ENCODE measurements around the gene MAP7. TPM values are rescaled to one million over a fixed set of nuclear protein-coding genes. Genes with fewer than 3 reads are reported as not detected.
A peak's percentile ranks its signal among the peaks of the same experiment; 100 is the strongest.

MAP7 gene
- polyA plus RNA-seq, 4 donors, result 32.6 to 37.1 (median 34.5) TPM

DNA sequence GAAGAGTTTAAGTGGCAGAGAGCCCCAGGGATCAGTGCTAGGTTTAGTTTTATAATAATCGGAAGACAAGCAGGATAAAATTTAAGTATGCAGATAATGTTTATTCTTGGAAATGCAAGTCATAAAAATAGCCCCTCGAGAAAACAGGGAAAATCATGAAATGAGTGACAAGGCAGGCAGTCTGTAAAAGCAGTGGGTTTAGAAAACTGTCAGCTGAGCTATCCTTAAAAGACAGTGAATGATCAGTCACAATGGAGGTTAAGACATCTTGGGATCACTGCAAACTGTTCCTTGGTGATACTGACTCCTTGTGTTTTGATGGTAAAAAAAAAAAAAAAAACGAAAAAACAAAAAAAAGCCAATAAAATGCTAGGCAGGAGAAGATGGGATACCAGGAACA, 199.3 kb downstream of the MAP7 start:
- DNase-seq (ENCODE audit: low read depth in 4 of 4, low spot score in 3 of 4), result no peak

DNA sequence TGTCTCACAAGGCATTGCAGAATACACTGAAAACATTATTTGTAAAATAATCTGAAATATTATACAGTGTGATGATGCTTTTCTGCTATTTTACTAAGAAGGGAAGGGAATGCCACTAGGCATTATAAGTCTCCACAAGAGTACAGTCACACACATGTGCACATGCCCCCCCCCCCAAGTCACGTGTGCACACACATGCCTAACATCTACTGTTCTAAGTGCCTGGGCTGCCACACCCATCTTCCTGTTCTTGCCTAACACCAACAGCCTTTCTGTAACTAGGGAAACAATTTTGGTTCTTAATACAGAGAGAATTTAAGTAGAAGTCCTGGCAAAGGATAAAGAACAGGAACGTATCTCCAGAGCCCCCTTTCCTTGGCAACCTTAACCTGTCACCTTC, 202.4 kb downstream of the MAP7 start:
- DNase-seq (ENCODE audit: low read depth in 4 of 4, low spot score in 3 of 4), result no peak

DNA sequence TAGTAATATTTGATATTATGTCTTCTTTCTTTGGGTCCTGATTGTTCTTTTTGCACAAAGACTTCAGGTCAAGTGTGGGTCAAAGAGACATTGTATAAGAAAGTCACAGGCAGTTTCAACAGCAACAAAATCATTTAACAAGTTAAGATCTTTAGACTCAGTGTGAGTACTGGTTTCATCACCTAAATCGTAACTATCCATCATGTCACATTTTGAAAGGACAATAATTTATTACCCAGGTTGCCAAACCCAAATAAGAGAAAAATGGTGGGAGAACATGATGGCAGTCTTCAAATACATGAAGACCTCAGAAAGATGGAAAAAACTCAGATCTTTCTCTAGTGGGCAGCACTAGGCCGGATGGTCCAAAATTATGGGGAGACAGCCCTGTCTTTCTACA, 205.1 kb downstream of the MAP7 start:
- no peak for DNase-seq (ENCODE audit: low read depth in 4 of 4, low spot score in 3 of 4)

DNA sequence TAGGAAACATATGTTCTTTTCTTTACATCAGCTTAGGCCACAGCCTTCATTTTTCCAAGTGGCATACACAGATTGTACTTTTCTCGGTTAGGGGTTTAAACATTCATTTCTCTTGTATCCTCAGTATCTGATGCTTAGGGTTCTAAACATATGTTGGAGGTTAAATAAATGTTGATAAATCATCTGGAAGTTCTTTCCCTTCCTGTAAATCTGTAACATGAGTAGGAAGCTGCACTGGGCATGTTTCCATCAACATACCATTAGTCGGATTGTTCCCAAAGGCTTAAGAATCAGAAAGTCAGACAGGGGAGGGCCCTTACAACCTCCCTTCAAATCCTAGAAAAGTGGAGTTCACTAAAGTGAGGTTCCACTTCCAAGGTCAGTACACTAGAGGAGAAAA, 205.8 kb downstream of the MAP7 start:
- DNase-seq (ENCODE audit: low read depth in 4 of 4, low spot score in 3 of 4), result peak in 2 of 4 donors; percentile 12 to 23

DNA sequence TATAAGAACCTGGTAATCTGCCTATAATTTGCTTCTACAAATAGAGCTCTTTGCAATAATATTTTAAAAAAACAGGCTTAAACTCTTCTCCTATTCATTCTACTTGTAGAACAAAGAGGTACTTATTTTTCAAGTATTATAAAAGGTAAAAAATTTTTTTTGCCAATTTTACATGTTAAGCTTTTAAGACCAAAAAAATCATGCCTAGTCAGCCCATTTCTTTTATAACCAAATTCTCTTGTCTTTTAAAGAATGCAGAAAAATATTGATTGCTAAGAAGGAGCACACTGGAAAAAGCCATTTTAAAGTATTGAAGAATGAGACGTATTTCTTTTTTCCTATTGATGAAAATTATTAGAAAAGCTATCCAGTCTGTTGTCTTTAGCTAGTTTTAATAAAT, 206.5 kb downstream of the MAP7 start:
- no peak for DNase-seq (ENCODE audit: low read depth in 4 of 4, low spot score in 3 of 4)

DNA sequence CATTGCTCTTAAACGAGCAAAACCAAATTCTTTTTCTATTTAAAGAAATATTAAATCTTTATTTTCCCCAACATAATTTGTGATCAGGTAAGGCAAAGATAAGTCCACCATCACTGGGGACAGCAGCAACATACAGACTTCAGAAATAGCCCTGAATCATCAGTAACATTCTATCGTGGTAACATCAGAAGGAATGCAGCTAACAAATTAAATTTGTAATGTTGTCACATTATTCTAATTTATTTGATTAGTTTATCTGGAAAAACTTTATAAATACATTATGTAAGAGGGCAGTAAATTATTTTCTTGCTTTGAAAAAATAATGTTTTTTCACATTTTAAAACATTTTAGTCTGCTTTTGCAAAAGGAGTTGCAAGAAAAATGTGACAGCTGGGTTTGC, 206.9 kb downstream of the MAP7 start:
- DNase-seq (ENCODE audit: low read depth in 4 of 4, low spot score in 3 of 4), result no peak

DNA sequence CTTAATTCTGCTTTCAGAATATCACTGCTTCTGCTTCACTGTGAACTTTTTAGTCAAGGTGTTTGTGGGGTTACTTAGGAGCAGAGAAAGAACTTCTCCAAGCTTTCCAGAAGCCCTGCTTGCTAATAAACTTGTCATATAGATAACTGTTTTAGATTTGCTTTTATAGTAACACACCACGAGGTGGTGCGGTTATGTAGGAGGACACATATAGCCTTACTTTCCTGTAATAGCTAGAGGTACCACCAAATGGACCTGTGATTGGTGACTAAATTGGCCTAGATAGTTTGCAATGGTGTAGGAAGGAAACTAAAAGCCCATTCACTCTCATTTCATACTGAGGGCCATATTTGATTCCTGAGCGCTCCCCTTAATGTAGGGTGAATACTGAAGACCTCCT, 208.3 kb downstream of the MAP7 start:
- DNase-seq (ENCODE audit: low read depth in 4 of 4, low spot score in 3 of 4), result no peak

DNA sequence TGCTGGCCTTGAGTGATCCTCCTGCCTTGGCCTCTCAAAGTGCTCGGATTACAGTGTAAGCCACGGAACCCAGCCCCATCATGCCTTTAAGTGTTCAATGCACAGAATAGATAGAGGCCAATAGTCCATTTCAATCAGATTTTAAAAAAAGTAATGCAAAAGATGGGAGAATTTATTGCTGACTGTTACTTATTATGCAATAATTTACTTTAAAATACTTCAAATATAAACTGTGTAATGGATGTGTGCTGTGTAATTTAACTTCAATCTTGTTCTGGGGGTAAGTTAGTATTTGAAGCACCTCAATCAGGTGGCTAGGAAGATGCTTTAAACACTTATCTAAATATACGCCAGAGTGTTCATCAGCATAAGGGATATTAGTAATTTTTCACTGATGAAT, 208.9 kb downstream of the MAP7 start:
- DNase-seq (ENCODE audit: low read depth in 4 of 4, low spot score in 3 of 4), result no peak

DNA sequence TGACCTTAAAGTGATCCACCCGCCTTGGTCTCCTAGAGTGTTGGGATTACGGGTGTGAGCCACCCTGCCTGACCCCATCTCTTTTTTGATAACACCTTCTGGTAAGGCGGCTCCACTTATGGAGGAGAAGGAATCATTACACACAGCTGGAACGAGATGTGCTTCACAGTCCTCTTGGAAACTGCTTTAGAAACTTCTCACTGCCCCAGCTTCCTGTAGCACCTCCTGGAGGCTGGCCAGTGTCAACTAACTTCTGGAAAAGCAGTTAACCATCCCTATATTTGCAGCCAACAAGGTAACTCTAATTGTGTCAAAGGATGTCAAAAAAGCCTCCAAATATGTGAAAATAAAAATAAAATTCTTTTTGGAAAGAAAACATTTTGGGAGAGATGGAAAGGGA, 211.7 kb downstream of the MAP7 start:
- no peak for DNase-seq (ENCODE audit: low read depth in 4 of 4, low spot score in 3 of 4)

DNA sequence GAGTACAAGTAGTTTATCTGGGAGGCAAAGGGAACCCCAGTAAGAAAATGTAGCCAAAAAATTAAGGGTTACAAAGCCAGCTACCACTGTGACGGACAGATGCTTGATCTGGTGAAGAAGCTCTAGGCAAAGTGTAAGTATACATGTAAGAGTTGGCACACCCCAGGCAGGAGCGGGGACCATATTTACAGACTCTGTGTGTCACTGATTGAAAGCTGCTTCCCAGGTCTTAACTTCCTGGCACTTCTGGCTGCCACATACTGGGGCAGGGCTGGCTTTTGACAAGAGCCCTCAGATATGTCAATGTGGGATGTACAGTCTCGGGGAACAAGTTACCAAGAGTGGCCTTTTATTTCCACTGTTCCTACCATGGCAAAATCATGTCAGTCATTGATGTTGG, 212.6 kb downstream of the MAP7 start:
- no peak for DNase-seq (ENCODE audit: low read depth in 4 of 4, low spot score in 3 of 4)

DNA sequence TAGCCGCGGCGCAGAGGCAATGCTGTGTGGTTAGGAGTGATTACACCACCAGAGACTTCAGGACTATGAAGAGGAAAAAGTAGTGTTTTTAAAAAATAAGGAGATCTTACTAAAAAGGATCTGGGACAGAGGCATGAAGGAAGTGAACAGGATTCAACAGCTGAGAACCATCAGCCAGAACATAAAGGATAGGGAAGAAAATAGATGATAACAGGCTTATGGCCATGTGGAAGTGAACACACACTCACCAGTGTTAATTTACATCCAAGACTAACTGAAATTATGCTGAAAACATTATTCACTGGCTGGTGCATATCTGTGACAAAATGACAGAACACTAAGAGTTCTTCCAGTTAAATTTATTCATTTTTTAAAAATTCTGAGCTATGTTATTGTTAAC, 213.1 kb downstream of the MAP7 start:
- DNase-seq (ENCODE audit: low read depth in 4 of 4, low spot score in 3 of 4), result no peak

DNA sequence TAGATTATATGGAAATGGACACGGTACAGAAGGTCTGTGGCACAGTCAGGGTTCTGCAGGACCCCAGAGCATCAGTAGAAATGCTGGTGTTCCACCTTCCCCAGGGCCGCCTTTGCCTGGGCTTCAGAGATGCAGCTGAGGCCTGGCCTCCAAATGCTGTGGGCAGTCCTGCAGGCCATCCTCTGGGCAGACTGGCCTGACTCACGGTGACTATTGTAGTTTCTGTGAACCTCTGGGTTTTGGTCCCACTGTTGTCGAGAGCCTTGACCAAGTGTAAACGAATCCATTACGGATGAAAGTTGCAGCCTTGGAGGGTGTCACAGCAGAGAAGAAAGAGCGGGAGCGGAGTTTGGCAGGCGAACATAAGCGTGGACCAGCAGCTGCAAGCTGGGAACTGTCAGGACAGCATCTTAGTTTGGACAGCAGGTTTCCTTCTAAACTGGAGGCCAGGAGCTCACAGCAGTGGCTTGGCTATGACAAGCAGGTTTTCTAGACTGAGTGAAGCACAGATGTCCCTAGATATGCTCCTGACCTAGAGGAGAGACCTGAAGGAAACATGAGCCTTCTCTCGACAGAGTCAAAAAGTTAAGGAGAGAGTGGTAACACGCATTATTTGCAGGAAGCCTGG, 214.4 kb downstream of the MAP7 start:
- peak in 1 of 4 donors; percentile 30 for DNase-seq (ENCODE audit: low read depth in 4 of 4, low spot score in 3 of 4)

DNA sequence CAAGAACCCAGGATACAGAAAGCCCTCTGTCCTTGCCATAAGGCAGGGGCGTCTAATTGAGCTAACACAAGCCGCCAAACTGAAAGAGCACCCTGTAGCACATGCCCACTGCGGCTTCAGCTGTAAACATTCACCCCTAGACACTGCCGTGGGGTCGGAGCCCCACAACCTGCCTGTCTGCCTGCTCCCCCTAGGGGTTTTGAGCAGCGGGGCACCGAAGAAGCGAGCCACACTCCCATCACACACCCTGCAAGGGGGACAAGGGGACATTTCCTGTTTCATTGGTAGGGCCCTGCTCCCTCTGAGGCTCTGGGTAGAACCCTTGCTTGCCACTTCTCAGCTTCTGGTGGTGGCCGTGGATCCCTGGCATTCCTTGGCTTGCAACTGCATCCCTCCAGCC, 215.4 kb downstream of the MAP7 start:
- DNase-seq (ENCODE audit: low read depth in 4 of 4, low spot score in 3 of 4), result no peak

DNA sequence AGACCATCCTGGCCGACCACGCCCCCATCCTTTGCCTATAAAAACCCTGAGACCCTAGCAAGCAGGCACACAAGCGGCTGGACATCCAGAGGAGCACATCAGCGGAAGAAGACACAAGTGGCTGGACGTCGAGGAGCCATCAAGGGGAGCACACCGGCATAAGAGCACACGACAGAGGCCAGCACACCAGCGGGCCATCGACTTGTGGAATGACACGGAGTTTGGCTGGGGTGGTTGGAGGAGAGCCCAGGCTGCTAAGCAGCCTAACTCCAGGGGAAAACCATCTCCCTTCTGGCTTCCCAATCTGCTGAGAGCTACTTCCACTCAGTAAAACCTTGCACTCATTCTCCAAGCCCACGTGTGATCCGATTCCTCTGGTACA, 215.8 kb downstream of the MAP7 start:
- DNase-seq (ENCODE audit: low read depth in 4 of 4, low spot score in 3 of 4), result no peak

DNA sequence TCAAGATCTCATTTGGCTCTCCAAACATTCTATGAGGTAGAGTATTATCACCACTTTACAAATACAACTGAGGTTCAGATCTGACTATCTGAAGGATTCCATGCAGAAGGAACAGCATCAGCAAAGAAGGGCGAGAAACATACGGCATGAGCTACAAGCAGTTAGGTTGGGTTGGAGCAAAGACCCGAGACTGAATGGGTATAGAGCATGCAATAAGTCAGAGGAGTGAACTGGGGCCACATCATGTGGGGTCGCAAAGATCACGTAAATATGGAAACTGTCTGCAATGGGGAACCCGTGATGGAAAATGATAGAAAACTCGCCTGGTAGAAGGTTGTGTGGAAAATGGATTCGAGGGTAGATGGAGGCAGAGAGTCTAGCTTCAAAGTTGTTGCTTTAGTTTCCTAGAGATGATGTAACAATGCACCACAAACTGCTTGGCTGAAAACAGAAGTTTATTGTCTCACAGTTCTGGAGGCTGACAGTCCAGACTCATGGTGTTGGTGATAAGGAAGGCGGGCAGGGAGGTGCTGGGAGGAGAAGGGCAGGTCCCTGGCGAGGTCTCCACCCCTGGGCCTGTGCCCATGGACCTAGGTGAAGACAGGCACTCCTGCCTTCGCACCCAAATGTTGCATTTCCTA, 216.3 kb downstream of the MAP7 start:
- no peak for DNase-seq (ENCODE audit: low read depth in 4 of 4, low spot score in 3 of 4)

DNA sequence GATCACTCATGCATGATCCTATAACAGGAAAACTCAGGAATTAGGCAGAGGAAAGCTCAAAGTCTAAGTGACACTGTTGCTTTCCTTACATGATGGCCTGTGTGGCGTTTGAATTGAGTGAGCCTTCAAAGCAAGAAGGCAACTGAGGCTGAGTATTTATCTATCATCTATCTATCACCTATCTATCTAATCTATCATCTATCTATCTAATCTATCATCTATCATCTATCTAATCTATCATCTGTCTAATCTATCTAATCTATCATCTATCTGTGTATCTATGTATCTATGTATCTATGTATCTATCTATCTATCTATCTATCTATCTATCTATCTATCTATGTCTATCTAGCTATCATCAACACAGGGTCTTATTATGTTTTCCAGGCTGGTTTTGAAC, 218.8 kb downstream of the MAP7 start:
- DNase-seq (ENCODE audit: low read depth in 4 of 4, low spot score in 3 of 4), result no peak

DNA sequence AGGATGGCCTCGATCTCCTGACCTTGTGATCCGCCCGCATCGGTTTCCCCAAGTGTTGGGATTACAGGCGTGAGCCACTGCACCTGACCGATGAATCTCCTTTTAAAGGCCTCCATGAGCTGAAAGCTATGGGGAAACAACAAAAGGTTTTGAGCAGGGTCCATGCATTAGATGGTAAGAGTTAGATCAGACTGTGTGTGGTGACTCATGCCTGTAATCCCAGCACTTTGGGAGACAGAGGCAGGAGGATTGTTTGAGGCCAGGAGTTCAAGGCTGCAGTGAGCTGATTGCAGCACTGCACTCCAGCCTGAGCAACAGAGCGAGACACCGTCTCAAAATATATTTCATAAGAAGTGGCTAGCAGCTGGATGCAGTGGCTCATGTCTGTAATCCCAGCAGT, 219.6 kb downstream of the MAP7 start:
- no peak for DNase-seq (ENCODE audit: low read depth in 4 of 4, low spot score in 3 of 4)

DNA sequence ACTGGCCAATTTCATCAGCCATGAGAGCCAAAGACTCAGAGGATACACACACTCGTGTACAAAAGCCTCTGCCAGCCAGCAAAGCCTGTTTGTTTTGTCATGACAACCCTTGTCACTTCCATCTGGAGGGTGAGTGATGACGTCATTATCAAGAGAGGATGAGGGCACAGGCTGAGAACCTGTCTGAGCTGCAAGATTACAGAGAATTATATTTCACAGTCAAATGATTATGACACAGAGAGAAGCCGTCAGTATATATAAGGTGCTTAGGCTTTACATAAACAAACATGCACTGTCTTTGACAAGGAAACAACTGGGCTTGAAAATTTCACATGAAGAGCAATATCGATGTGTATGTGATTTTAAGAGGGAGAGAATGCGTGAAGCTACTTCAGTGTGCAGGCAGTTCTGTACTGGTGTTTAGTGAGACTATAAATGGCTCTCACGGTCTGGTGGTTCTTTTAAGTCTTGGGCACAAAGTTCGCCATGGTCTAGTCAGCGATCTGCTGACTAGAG, 224.1 kb downstream of the MAP7 start:
- DNase-seq (ENCODE audit: low read depth in 4 of 4, low spot score in 3 of 4), result peak in 2 of 4 donors; percentile 12 to 20

DNA sequence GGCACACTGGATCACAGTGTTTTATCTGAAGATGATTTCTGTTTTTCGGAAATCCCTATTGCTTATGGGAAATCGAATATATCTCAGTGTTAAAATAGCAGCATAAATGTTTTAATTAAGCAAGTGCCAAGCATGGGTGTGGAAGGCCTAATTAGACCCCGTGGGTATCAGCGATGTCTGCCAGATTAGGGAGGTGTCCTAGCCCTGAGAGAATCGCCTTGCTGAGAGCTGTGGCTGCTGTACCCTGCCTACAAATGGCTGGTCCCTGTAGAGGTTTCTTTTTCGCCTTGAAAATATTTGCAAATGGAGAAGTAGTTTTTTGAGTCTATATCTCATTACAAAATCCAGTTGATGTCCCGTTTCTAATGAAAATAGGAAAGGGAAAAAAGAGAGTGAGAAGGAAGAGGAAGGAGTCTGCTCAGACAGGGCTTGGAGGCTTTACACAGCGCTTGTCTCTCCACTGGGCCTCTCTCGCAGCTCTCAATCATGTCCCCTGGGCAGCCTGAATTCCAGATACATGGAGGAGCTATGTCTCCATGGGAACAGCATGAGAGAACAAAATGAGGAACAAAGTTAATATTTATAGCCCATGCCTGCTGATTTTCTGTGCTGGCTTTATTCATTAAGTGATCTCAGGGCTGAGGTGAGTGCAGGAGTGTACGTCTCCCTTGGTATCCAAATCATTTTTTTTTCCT, 225.4 kb downstream of the MAP7 start:
- no peak for DNase-seq (ENCODE audit: low read depth in 4 of 4, low spot score in 3 of 4)

DNA sequence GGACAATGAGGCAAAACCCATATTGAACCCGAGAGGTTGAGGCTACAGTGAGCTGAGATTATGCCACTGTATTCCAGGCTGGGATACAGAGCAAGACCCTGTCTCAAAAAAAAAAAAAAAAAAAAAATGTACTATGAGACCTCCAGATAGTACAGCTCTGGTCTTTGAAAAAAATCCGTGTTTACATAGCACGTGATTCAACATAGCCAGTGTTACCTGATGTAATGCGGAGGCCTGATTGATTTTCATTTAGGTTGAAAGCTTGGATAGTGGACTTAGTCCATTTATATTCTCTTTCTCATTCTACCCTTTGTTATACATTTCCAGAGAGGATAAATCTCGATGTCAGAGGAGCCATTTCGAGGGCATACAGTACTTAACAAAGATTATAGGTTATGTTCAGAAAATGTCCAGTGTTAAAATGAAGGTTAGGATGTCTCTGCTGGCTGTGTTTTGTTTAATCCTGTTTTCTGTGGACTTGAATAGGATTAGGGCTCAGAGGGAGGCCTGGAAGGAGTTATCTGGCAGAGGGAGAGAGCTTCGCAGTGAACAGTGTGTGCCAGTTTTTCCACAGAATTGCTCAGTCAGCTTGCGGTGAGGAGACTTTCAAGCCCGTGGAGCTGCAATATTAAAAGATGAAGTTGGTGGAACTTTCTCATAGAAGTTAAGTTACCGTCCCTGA, 226.7 kb downstream of the MAP7 start:
- DNase-seq (ENCODE audit: low read depth in 4 of 4, low spot score in 3 of 4), result no peak

DNA sequence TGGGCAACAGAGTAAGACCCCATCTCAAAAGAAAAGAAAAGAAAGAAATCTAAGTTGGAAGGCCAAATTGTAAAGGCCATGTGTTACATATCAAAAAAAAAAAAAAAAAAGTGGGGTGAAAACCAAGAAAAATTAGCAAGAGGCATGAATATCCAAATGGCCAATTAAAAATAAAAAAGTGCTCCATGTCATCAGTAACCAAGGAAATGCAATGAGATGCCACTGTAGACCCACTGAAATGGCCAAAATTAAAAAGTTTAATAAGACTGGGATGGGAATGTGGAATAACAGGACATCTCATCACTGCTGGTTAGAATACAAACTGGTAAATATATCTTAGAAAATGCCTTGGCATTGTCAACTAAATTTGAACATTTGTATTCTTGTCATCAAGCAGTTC, 230.5 kb downstream of the MAP7 start:
- no peak for DNase-seq (ENCODE audit: low read depth in 4 of 4, low spot score in 3 of 4)
